A549 (cell line): ENCODE data around the gene GNE.

Experiments
- CEBPB ChIP-seq, 2 experiments: fragments of >200 bp in 1 of 2; sonication (Bioruptor Twin) in 1 of 2; formaldehyde crosslinking in 1 of 2; IDR thresholded peaks; 2 replicates each; pipeline ENCODE4 v1.6.1; 2012 to 2016
- CHD4 ChIP-seq: fragments of 200-600 bp; sonication (generic); IDR thresholded peaks from 2 replicates; pipeline ENCODE4 v1.6.1; 2016; ENCODE audit warnings: antibody characterized with exemption, mild to moderate bottlenecking, borderline replicate concordance
- POLR2A ChIP-seq: IDR thresholded peaks from 2 replicates; pipeline ENCODE4 v1.6.1; 2012; ENCODE audit warnings: mild to moderate bottlenecking, low read length
- RFX5 ChIP-seq: fragments of 450-650 bp; IDR thresholded peaks from 2 replicates; pipeline ENCODE4 v1.7.1; 2014; ENCODE audit warnings: antibody characterized with exemption, mild to moderate bottlenecking, moderate library complexity
- USF2 ChIP-seq: fragments of 450-650 bp; IDR thresholded peaks from 2 replicates; pipeline ENCODE4 v1.6.1; 2014; ENCODE audit warnings: antibody characterized with exemption
- TF ChIP-seq, protein P1 (sequence below): fragments of 200-600 bp; sonication (generic); IDR thresholded peaks from 2 replicates; pipeline ENCODE4 v1.6.1; 2016; ENCODE audit warnings: antibody characterized with exemption, mild to moderate bottlenecking, moderate library complexity
- TF ChIP-seq, protein P2 (sequence below): fragments of >200 bp; sonication (Bioruptor Twin); formaldehyde crosslinking; IDR thresholded peaks from 3 replicates; pipeline ENCODE4 v1.5.1; 2016

GRCh38 chr9:36214571-36214970 is 43.7 kb downstream of the GNE start:
- TF ChIP-seq, protein P1, sequence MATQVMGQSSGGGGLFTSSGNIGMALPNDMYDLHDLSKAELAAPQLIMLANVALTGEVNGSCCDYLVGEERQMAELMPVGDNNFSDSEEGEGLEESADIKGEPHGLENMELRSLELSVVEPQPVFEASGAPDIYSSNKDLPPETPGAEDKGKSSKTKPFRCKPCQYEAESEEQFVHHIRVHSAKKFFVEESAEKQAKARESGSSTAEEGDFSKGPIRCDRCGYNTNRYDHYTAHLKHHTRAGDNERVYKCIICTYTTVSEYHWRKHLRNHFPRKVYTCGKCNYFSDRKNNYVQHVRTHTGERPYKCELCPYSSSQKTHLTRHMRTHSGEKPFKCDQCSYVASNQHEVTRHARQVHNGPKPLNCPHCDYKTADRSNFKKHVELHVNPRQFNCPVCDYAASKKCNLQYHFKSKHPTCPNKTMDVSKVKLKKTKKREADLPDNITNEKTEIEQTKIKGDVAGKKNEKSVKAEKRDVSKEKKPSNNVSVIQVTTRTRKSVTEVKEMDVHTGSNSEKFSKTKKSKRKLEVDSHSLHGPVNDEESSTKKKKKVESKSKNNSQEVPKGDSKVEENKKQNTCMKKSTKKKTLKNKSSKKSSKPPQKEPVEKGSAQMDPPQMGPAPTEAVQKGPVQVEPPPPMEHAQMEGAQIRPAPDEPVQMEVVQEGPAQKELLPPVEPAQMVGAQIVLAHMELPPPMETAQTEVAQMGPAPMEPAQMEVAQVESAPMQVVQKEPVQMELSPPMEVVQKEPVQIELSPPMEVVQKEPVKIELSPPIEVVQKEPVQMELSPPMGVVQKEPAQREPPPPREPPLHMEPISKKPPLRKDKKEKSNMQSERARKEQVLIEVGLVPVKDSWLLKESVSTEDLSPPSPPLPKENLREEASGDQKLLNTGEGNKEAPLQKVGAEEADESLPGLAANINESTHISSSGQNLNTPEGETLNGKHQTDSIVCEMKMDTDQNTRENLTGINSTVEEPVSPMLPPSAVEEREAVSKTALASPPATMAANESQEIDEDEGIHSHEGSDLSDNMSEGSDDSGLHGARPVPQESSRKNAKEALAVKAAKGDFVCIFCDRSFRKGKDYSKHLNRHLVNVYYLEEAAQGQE = no peak
- TF ChIP-seq CHD4 (no peak), POLR2A (no peak), CEBPB (IDR thresholded peaks at IDR 0.05) (no peak), RFX5 (no peak), USF2 (no peak)
- TF ChIP-seq, protein P2, sequence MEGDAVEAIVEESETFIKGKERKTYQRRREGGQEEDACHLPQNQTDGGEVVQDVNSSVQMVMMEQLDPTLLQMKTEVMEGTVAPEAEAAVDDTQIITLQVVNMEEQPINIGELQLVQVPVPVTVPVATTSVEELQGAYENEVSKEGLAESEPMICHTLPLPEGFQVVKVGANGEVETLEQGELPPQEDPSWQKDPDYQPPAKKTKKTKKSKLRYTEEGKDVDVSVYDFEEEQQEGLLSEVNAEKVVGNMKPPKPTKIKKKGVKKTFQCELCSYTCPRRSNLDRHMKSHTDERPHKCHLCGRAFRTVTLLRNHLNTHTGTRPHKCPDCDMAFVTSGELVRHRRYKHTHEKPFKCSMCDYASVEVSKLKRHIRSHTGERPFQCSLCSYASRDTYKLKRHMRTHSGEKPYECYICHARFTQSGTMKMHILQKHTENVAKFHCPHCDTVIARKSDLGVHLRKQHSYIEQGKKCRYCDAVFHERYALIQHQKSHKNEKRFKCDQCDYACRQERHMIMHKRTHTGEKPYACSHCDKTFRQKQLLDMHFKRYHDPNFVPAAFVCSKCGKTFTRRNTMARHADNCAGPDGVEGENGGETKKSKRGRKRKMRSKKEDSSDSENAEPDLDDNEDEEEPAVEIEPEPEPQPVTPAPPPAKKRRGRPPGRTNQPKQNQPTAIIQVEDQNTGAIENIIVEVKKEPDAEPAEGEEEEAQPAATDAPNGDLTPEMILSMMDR = no peak
